Fibroblast of villous mesenchyme (primary cell): Measurements from ENCODE around the gene UBR3. TPM values are rescaled to one million over a fixed set of nuclear protein-coding genes. Genes with fewer than 3 reads are reported as not detected.
"Not testable (repeated sequence)": the region's sequence is repeated elsewhere in the genome, so short reads cannot be mapped to it uniquely, and the experiment has no call there.

ENCODE experiments used
- DNase-seq: peaks from one replicate; pipeline ENCODE4 v3.0.0-alpha.2; 2010; ENCODE audit warnings: low read depth
- H3K4me3 ChIP-seq: 2 replicates; pipeline ENCODE4 v1.5.1; 2011; ENCODE audit warnings: low read depth, mild to moderate bottlenecking, low read length
- CTCF ChIP-seq: IDR thresholded peaks from 2 replicates; pipeline ENCODE4 v1.5.1; 2012; ENCODE audit warnings: low read depth, mild to moderate bottlenecking, low read length; ENCODE audit not compliant: insufficient read depth
- total RNA-seq: library from RNA; depleted of rRNA; stranded (reverse); fragments of >200 nt; gene quantifications from 2 replicates; pipeline ENCODE4 v1.2.3, GENCODE V29; 2012

The UBR3 gene
- total RNA-seq, 1 donor = 56.1 TPM

- TF ChIP-seq CTCF = no peak
- DNase-seq = no peak
- no peak overlapping the region for H3K4me3 ChIP-seq
Observed at GRCh38 chr2:169860149-169860548, 32.9 kb downstream of the UBR3 start.

GRCh38 chr2:169862816-169863215 lies 35.6 kb downstream of the UBR3 start:
- DNase-seq = no peak
- TF ChIP-seq CTCF = no peak
- H3K4me3 ChIP-seq = no peak overlapping the region

GRCh38 chr2:169865492-169865891 lies 38.2 kb downstream of the UBR3 start:
- DNase-seq = no peak

GRCh38 chr2:169866230-169866629 lies 39.0 kb downstream of the UBR3 start:
- not testable (repeated sequence) for DNase-seq, H3K4me3 ChIP-seq

More at GRCh38 chr2:169865492-169865891, 38.2 kb downstream of the UBR3 start:
- no peak overlapping the region for H3K4me3 ChIP-seq
- no peak for TF ChIP-seq CTCF

- DNase-seq = no peak
- no peak overlapping the region for H3K4me3 ChIP-seq
- no peak for TF ChIP-seq CTCF
Observed at GRCh38 chr2:169867579-169867978, 40.3 kb downstream of the UBR3 start.

GRCh38 chr2:169868951-169869350 lies 41.7 kb downstream of the UBR3 start:
- TF ChIP-seq CTCF = no peak
- H3K4me3 ChIP-seq = no peak overlapping the region
- DNase-seq = no peak

- not testable (repeated sequence) for H3K4me3 ChIP-seq, DNase-seq
Observed at GRCh38 chr2:169871369-169871768, 44.1 kb downstream of the UBR3 start.

GRCh38 chr2:169871994-169872393 lies 44.7 kb downstream of the UBR3 start:
- H3K4me3 ChIP-seq = no peak overlapping the region
- TF ChIP-seq CTCF = no peak
- DNase-seq = no peak
